Mesendoderm (in vitro differentiated cells): Measurements from ENCODE around the gene SPAG8.

Experiments used
- DNase-seq: peaks from one replicate; pipeline ENCODE4 v3.0.0; 2013
- H2AK5ac ChIP-seq: 2 replicates; pipeline ENCODE4 v1.6.1; 2013; ENCODE audit warnings: low read length, inconsistent platforms
- H2BK120ac ChIP-seq: 2 replicates; pipeline ENCODE4 v1.6.1; 2013; ENCODE audit warnings: low read depth, mild to moderate bottlenecking, low read length, moderate library complexity, mixed read lengths
- H2BK15ac ChIP-seq: replicated peaks from 2 replicates; pipeline ENCODE4 v1.6.1; 2013; ENCODE audit warnings: low read depth, mild to moderate bottlenecking, moderate library complexity
- H2BK5ac ChIP-seq: 2 replicates; pipeline ENCODE4 v1.6.1; 2013; ENCODE audit warnings: low read length, inconsistent platforms
- H3K18ac ChIP-seq: 2 replicates; pipeline ENCODE4 v1.6.1; 2013; ENCODE audit warnings: mild to moderate bottlenecking, low read length, mixed read lengths
- H3K23ac ChIP-seq: one replicate; pipeline ENCODE4 v1.6.1; 2013; ENCODE audit warnings: low read length
- H3K27ac ChIP-seq: 2 replicates; pipeline ENCODE4 v1.5.1; 2013; ENCODE audit warnings: low read depth, mild to moderate bottlenecking, inconsistent platforms, low read length, moderate library complexity
- H3K27me3 ChIP-seq: 2 replicates; pipeline ENCODE4 v1.6.1; 2013; ENCODE audit warnings: low read length, control low read depth, mild to moderate bottlenecking, inconsistent platforms; ENCODE audit not compliant: insufficient read depth, poor library complexity
- H3K36me3 ChIP-seq: 2 replicates; pipeline ENCODE4 v1.6.1; 2013; ENCODE audit warnings: low read length, inconsistent platforms; ENCODE audit not compliant: control insufficient read depth, insufficient read depth
- H3K4ac ChIP-seq: one replicate; pipeline ENCODE4 v1.6.1; 2013; ENCODE audit warnings: low read depth, mild to moderate bottlenecking, low read length, moderate library complexity
- H3K4me1 ChIP-seq: 2 replicates; pipeline ENCODE4 v1.6.1; 2013; ENCODE audit warnings: low read depth, low read length, inconsistent platforms; ENCODE audit not compliant: control insufficient read depth
- H3K4me2 ChIP-seq: 2 replicates; pipeline ENCODE4 v1.6.1; 2013; ENCODE audit warnings: low read length
- H3K4me3 ChIP-seq: 2 replicates; pipeline ENCODE4 v1.5.1; 2013; ENCODE audit warnings: mild to moderate bottlenecking, low read length
- H3K56ac ChIP-seq: one replicate; pipeline ENCODE4 v1.6.1; 2013; ENCODE audit warnings: low read length
- H3K79me1 ChIP-seq: 2 replicates; pipeline ENCODE4 v1.6.1; 2013; ENCODE audit warnings: low read length, inconsistent platforms
- H3K79me2 ChIP-seq: 2 replicates; pipeline ENCODE4 v1.6.1; 2013; ENCODE audit warnings: mild to moderate bottlenecking, low read length; ENCODE audit not compliant: control insufficient read depth, insufficient read depth
- H3K9ac ChIP-seq: 2 replicates; pipeline ENCODE4 v1.6.1; 2013; ENCODE audit warnings: low read length, inconsistent platforms
- H4K5ac ChIP-seq: one replicate; pipeline ENCODE4 v1.6.1; 2013; ENCODE audit warnings: low read length
- H4K8ac ChIP-seq: one replicate; pipeline ENCODE4 v1.6.1; 2013; ENCODE audit warnings: low read depth, mild to moderate bottlenecking, control low read depth, low read length, moderate library complexity
- WGBS: extraction: QIAGEN DNeasy Blood & Tissue Kit; methylation state at CpG from one replicate; pipeline ENCODE4 v1.1.7; 2013; ENCODE audit warnings: low lambda C conversion rate, missing lambda C conversion rate; ENCODE audit not compliant: insufficient coverage; ENCODE audit errors: extremely low coverage; 5-methylcytosine and 5-hydroxymethylcytosine counted together

The SPAG8 gene

DNA sequence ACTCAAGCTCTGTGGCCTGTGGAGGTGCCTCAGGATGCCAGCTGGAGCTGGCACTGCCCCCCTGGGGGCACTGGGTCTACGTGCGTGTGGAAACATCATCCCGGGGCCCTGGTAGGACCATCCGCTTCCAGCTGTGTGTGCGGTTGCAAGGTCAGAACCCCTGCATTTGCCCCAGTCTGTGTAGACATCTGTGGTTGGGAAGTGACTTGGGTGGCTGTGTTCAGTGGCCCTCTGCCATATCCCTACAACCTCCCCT, 29.5 kb upstream of the SPAG8 start:
- H4K8ac ChIP-seq, result no peak overlapping the region
- DNase-seq, result no peak
- no peak overlapping the region for H3K4me3 ChIP-seq
- no peak overlapping the region for H3K9ac ChIP-seq
- no peaks in the 10 kb centered on the region for H3K27me3 ChIP-seq
- H3K79me1 ChIP-seq, result no peaks in the 10 kb centered on the region
- no peak overlapping the region for H3K4me2 ChIP-seq
- no peak overlapping the region for H2AK5ac ChIP-seq
- no peak overlapping the region for H3K27ac ChIP-seq
- H3K79me2 ChIP-seq, result no peaks in the 10 kb centered on the region
- no peak overlapping the region for H3K4ac ChIP-seq
- H3K23ac ChIP-seq, result no peak overlapping the region
- H2BK15ac ChIP-seq, result no peak overlapping the region
- no CpG with 5 or more reads among the region's 5 CpGs for WGBS
- H3K18ac ChIP-seq, result no peak overlapping the region
- H4K5ac ChIP-seq, result no peak overlapping the region
- H2BK5ac ChIP-seq, result no peak overlapping the region
- no peak overlapping the region for H2BK120ac ChIP-seq
- no peak overlapping the region for H3K56ac ChIP-seq
- H3K36me3 ChIP-seq, result no peaks in the 10 kb centered on the region
- H3K4me1 ChIP-seq, result peaks cover 4% of the 10 kb centered on the region

- no peak overlapping the region for H3K27ac ChIP-seq
- H3K36me3 ChIP-seq, result no peaks in the 10 kb centered on the region
- no peak overlapping the region for H2BK5ac ChIP-seq
- H3K4me2 ChIP-seq, result no peak overlapping the region
- H3K79me1 ChIP-seq, result no peaks in the 10 kb centered on the region
- H3K4me1 ChIP-seq, result peaks cover 4% of the 10 kb centered on the region
- no peak overlapping the region for H3K9ac ChIP-seq
- no peak for DNase-seq
- H4K8ac ChIP-seq, result no peak overlapping the region
- no CpG with 5 or more reads among the region's 15 CpGs for WGBS
- H3K4me3 ChIP-seq, result no peak overlapping the region
- no peak overlapping the region for H2BK15ac ChIP-seq
- H2AK5ac ChIP-seq, result no peak overlapping the region
- H3K23ac ChIP-seq, result no peak overlapping the region
- H3K56ac ChIP-seq, result no peak overlapping the region
- no peak overlapping the region for H3K4ac ChIP-seq
- no peak overlapping the region for H2BK120ac ChIP-seq
- H3K79me2 ChIP-seq, result no peaks in the 10 kb centered on the region
- H4K5ac ChIP-seq, result no peak overlapping the region
- H3K18ac ChIP-seq, result no peak overlapping the region
- H3K27me3 ChIP-seq, result no peaks in the 10 kb centered on the region
Measured at GRCh38 chr9:35840881-35841644, 29.0 kb upstream of the SPAG8 start.

DNA sequence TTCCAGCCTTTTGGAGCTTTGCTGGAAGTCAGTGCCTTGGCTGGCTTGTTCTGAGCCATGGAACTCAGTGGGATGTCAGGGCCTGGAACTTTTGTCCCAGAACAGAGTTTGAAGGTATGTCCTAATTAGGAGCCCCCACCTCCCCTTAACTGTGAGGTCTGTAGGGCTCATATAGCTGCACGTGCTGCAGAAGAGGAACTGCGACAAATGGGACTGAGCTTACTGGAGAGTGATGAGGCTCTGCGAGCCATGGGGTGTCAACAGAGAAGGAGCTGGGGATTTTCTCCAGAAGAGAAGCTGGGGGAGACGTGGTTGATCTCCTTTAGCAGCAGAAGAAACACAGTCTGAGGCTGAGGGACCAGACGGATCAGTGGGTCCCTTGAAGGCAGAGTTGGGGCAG, 27.9 kb upstream of the SPAG8 start:
- Histone ChIP-seq H3K56ac (no peak overlapping the region), H3K23ac (no peak overlapping the region), H2BK15ac (no peak overlapping the region), H2BK120ac (no peak overlapping the region), H3K36me3 (no peaks in the 10 kb centered on the region), H3K4me3 (no peak overlapping the region), H4K5ac (no peak overlapping the region), H3K18ac (no peak overlapping the region), H3K27me3 (no peaks in the 10 kb centered on the region), H3K4me1 (no peaks in the 10 kb centered on the region), H3K27ac (no peak overlapping the region), H3K79me1 (no peaks in the 10 kb centered on the region), H3K4ac (no peak overlapping the region), H4K8ac (no peak overlapping the region), H2AK5ac (no peak overlapping the region), H3K9ac (no peak overlapping the region), H3K79me2 (no peaks in the 10 kb centered on the region), H3K4me2 (no peak overlapping the region), H2BK5ac (no peak overlapping the region)
- no CpG with 5 or more reads among the region's 5 CpGs for WGBS
- no peak for DNase-seq

- no CpG with 5 or more reads among the region's 5 CpGs for WGBS
Measured at GRCh38 chr9:35836595-35836994, 24.5 kb upstream of the SPAG8 start.

GRCh38 chr9:35835766-35836165, 23.7 kb upstream of the SPAG8 start:
- no peak overlapping the region for H3K56ac ChIP-seq
- no peaks in the 10 kb centered on the region for H3K36me3 ChIP-seq
- no peak overlapping the region for H4K5ac ChIP-seq
- H4K8ac ChIP-seq, result no peak overlapping the region
- H3K4me2 ChIP-seq, result no peak overlapping the region
- whole genome bisulfite sequencing, result no CpG with 5 or more reads among the region's 2 CpGs
- H3K27me3 ChIP-seq, result no peaks in the 10 kb centered on the region
- no peak overlapping the region for H3K23ac ChIP-seq
- DNase-seq, result no peak
- no peak overlapping the region for H2AK5ac ChIP-seq
- H3K79me2 ChIP-seq, result no peaks in the 10 kb centered on the region
- H3K9ac ChIP-seq, result no peak overlapping the region
- H3K4me1 ChIP-seq, result no peaks in the 10 kb centered on the region
- no peak overlapping the region for H3K18ac ChIP-seq
- H2BK15ac ChIP-seq, result no peak overlapping the region
- H3K79me1 ChIP-seq, result no peaks in the 10 kb centered on the region
- H2BK120ac ChIP-seq, result no peak overlapping the region
- no peak overlapping the region for H2BK5ac ChIP-seq
- no peak overlapping the region for H3K4ac ChIP-seq
- no peak overlapping the region for H3K27ac ChIP-seq
- H3K4me3 ChIP-seq, result no peak overlapping the region

More at GRCh38 chr9:35836595-35836994, 24.5 kb upstream of the SPAG8 start:
- Histone ChIP-seq H3K9ac (no peak overlapping the region), H3K4me1 (no peaks in the 10 kb centered on the region), H3K4ac (no peak overlapping the region), H3K23ac (no peak overlapping the region), H2BK15ac (no peak overlapping the region), H2BK5ac (no peak overlapping the region), H3K4me2 (no peak overlapping the region), H2AK5ac (no peak overlapping the region), H3K56ac (no peak overlapping the region), H3K18ac (no peak overlapping the region), H3K79me1 (no peaks in the 10 kb centered on the region), H4K5ac (no peak overlapping the region), H2BK120ac (no peak overlapping the region), H3K27ac (no peak overlapping the region), H3K4me3 (no peak overlapping the region), H3K27me3 (no peaks in the 10 kb centered on the region), H4K8ac (no peak overlapping the region), H3K79me2 (no peaks in the 10 kb centered on the region), H3K36me3 (no peaks in the 10 kb centered on the region)
- DNase-seq, result no peak

- Histone ChIP-seq H4K5ac (no peak overlapping the region), H4K8ac (no peak overlapping the region), H2BK120ac (no peak overlapping the region), H3K27ac (no peak overlapping the region), H2AK5ac (no peak overlapping the region), H3K27me3 (no peaks in the 10 kb centered on the region), H3K4me2 (no peak overlapping the region), H3K9ac (no peak overlapping the region), H2BK15ac (no peak overlapping the region), H2BK5ac (no peak overlapping the region), H3K23ac (no peak overlapping the region), H3K56ac (no peak overlapping the region), H3K4me3 (no peak overlapping the region), H3K79me2 (no peaks in the 10 kb centered on the region), H3K4ac (no peak overlapping the region), H3K4me1 (no peaks in the 10 kb centered on the region), H3K18ac (no peak overlapping the region), H3K36me3 (no peaks in the 10 kb centered on the region), H3K79me1 (no peaks in the 10 kb centered on the region)
- DNase-seq, result peak; percentile 54
- no CpG with 5 or more reads among the region's 3 CpGs for WGBS
Measured at GRCh38 chr9:35835216-35835632, 23.2 kb upstream of the SPAG8 start.
